ENCODE results near the gene TBX10. TPM values are rescaled to one million over a fixed set of nuclear protein-coding genes. Genes with fewer than 3 reads are reported as not detected.

The TBX10 gene
- total and polyA plus RNA-seq, 2 of the 8 experiments (the other 6 are each of a cell fraction or from before 2014, with no cell fraction given), result 0.09 TPM; not detected in 1

DNA sequence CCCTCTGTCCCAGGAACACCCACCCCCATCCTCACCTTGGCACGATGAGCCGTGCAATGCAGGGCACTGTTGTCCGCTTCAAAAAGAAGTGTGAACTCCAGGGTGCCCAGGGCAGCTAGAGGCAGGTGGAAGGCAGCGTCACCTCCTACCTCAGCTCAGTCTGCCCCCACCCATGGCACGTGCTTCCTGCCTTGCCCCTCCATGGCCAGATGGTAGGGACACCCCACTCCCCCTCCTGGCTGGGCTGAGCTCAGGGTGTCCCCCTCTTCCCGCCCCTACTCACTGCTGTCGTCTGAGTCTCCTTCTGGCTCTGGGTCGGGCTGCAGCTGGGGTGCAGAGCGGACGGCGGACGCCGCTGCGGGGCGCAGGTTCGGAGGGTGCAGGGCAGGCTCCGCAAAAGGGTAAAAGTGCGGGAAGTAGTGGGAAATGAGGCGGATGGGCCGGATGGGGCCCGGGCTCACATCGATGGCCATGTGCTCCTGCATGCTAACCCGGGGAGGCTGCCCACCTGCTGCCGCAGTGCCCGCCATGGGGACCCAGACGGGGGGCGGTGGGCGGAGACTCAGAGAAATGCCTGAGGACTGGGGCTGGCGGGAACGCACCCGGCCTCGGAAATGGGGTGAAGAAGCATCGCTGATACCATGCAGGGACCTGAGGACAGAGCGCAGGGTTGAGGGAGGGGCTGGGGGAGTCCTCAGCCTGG, 23.7 kb downstream of the TBX10 start:
- Histone ChIP-seq H2BK120ac (replicated peaks; ENCODE audit: low read depth, low read length) (no peak overlapping the region), H3K56ac (replicated peaks; ENCODE audit: insufficient read length, low read depth, low read length) (no peak overlapping the region), H2AFZ (ENCODE audit: low read length) (no peak overlapping the region), H3K23me2 (ENCODE audit: low read depth, low read length) (peaks cover 4% of the 10 kb centered on the region; the same call in 1 of the 2 replicates), H4K8ac (ENCODE audit: extremely low read depth, insufficient read depth, low read length) (no peak overlapping the region), H3K4ac (replicated peaks; ENCODE audit: insufficient read length, low read depth, low read length) (peak overlapping the region; percentile 92), H3K79me1 (ENCODE audit: low read depth, low read length) (no peaks in the 10 kb centered on the region), H2BK12ac (ENCODE audit: low read depth, low read length) (peak overlapping the region; percentile 96; the same call in 1 of the 2 replicates), H2BK20ac (ENCODE audit: low read length) (peak overlapping the region; percentile 72), H3K4me2 (ENCODE audit: insufficient read depth in 1 of 2, low read depth in 2 of 2, low read length in 2 of 2) (peak overlapping the region; percentile 41 to 47; a peak in 3 of 4 replicates), H2BK15ac (ENCODE audit: low read length) (peak overlapping the region; percentile 90), H3K23ac (ENCODE audit: insufficient read length) (no peak overlapping the region), H3K14ac (ENCODE audit: insufficient read length) (no peak overlapping the region), H3K79me2 (ENCODE audit: control insufficient read depth in 1 of 2, insufficient read depth in 2 of 2, low read length in 2 of 2) (peaks cover 0 to 3% of the 10 kb centered on the region in 2 experiments; a peak in 1 of 4 replicates), H3K9me3 (ENCODE audit: insufficient read depth in 2 of 2, low read depth in 1 of 2, low read length in 1 of 2) (no peaks in the 10 kb centered on the region; a peak in 1 of 4 replicates), H3K36me3 (ENCODE audit: control insufficient read depth in 2 of 4, insufficient read depth in 4 of 4, low read length in 3 of 4) (peaks cover 0 to 9% (median 5%) of the 10 kb centered on the region in 4 experiments; a peak in 5 of 8 replicates), H3K9ac (replicated peaks in 1 of 4; ENCODE audit: extremely low read depth in 1 of 4, low read depth in 3 of 4, low read length in 3 of 4) (no peak overlapping the region), H3K4me3 (ENCODE audit: extremely low read depth in 1 of 4, insufficient read depth in 2 of 4, low read depth in 3 of 4, low read length in 4 of 4) (0 out of 8 replicates have a peak overlapping the region, but pooled peaks of 1 of the 4 experiments have one; percentile 20), H2BK5ac (ENCODE audit: low read depth, low read length) (peak overlapping the region; percentile 63; the same call in 1 of the 2 replicates), H2AK5ac (ENCODE audit: low read depth, low read length) (peak overlapping the region; percentile 61; the same call in 1 of the 2 replicates), H4K91ac (replicated peaks; ENCODE audit: insufficient read length, low read length) (peak overlapping the region; percentile 86), H3K18ac (ENCODE audit: extremely low read depth, low read length) (0 out of 2 replicates have a peak overlapping the region, but pooled peaks have one; percentile 90), H4K5ac (ENCODE audit: insufficient read length, low read depth, low read length) (peak overlapping the region; percentile 6), H3K27ac (ENCODE audit: low read depth, low read length) (no peak overlapping the region), H3K4me1 (replicated peaks in 1 of 4; ENCODE audit: control insufficient read depth in 3 of 4, insufficient read depth in 4 of 4, low read length in 3 of 4) (peaks cover 13 to 36% (median 31%) of the 10 kb centered on the region in 4 experiments), H4K20me1 (replicated peaks in 1 of 2; ENCODE audit: control insufficient read depth in 1 of 2, insufficient read depth in 2 of 2, low read length in 2 of 2) (peaks cover 0 to 4% of the 10 kb centered on the region in 2 experiments), H3K27me3 (replicated peaks in 1 of 4; ENCODE audit: control insufficient read depth in 3 of 4, extremely low read depth in 1 of 4, insufficient read depth in 3 of 4, low read length in 3 of 4) (peaks cover 0 to 10% (median 5%) of the 10 kb centered on the region in 4 experiments; a peak in 6 of 7 replicates)
- POLR2A ChIA-PET (ENCODE audit: partially characterized antibody), result interaction anchor here (0.7 to 10.7 kb wide), 7 partner anchors 10 to 42 kb away, joined by 3 to 194 read pairs (median 4); partner anchors contain the start of genes GSTP1, NUDT8 and TBX10
- 51% methylated on average over 30 of the region's 34 CpGs; no CpG with 5 or more reads in 1 of the 2 experiments for WGBS, 2 experiments (ENCODE audit: extremely low coverage in 1 of 2, insufficient coverage in 1 of 2, insufficient read length in 1 of 2, insufficient replicate concordance in 2 of 2, low coverage in 1 of 2, low lambda C conversion rate in 2 of 2, missing lambda C conversion rate in 1 of 2)
- no peak for TF ChIP-seq BACH1 (IDR thresholded peaks at IDR 0.05; ENCODE audit: low read length)
- no peak for TF ChIP-seq HDAC6 (IDR thresholded peaks at IDR 0.05; ENCODE audit: low read depth, low read length)
- TF ChIP-seq, protein P1, sequence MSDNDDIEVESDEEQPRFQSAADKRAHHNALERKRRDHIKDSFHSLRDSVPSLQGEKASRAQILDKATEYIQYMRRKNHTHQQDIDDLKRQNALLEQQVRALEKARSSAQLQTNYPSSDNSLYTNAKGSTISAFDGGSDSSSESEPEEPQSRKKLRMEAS (IDR thresholded peaks at IDR 0.05), result peak; percentile 86
- TF ChIP-seq SP2 (IDR thresholded peaks at IDR 0.05; ENCODE audit: low read length), result no peak
- TF ChIP-seq YY1 (IDR thresholded peaks at IDR 0.05; ENCODE audit: low read depth, low read length), result no peak
- no peak for TF ChIP-seq SP1 (IDR thresholded peaks at IDR 0.05; ENCODE audit: low read depth, low read length)
- no peak for TF ChIP-seq TEAD4 (IDR thresholded peaks at IDR 0.05; ENCODE audit: low read depth, low read length)
- TF ChIP-seq, protein P2, sequence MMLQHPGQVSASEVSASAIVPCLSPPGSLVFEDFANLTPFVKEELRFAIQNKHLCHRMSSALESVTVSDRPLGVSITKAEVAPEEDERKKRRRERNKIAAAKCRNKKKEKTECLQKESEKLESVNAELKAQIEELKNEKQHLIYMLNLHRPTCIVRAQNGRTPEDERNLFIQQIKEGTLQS (IDR thresholded peaks at IDR 0.05; ENCODE audit: insufficient read depth, low read depth, low read length), result no peak
- TF ChIP-seq, protein P3, sequence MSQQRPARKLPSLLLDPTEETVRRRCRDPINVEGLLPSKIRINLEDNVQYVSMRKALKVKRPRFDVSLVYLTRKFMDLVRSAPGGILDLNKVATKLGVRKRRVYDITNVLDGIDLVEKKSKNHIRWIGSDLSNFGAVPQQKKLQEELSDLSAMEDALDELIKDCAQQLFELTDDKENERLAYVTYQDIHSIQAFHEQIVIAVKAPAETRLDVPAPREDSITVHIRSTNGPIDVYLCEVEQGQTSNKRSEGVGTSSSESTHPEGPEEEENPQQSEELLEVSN (IDR thresholded peaks at IDR 0.05), result peak; percentile 94
- CTCF ChIA-PET (ENCODE audit: partially characterized antibody), result interaction anchor here (0.8 to 7.3 kb wide), 9 partner anchors 8 to 267 kb away, joined by 3 to 117 read pairs (median 4); partner anchors contain the start of genes GSTP1 and NUDT8
- FAIRE-seq (no peak), DNase-seq (ENCODE audit: low read depth in 1 of 2, low spot score in 2 of 2) (peak in 1 of 2 experiments; percentile 54)
